ENCODE data around the gene C2CD5.

Gene C2CD5

DNA sequence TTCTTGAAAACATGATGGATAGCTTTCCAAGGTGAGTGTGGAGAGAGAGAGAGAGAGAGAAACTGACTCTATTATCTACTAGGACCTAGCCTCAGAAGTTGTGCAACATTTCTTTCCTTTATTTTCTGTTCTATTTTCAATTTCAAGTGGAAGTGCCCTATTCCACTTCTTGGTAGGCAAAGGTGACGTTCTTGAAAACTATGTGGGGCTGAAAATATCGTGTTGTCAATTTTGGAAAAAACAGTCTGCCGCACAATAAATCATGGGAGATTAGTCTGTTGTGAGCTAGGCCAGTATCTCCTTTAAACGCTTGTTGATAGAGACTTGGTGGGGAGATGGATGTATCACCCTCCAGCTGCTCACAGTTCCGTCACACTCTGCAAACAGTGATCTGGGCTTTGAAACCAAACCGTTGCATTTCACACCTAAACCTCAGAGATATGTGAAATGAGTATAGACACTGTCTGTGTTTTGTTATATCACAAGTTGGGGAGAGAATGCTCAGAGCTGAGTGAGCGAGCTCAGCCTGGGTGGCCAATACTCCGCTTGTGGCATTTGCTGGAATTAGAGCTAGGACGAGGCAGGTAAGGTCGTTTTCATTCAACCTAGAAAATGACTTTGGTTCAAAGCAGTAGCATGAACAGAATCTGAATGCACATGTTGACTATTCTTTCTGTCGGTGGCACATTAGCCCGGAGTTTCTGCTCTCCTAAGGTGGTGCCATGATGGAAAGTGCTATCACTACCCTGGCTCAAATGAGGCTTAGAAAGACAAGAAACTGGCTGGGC lies 134.8 kb downstream of the C2CD5 start:
- DNase-seq: no peak

DNA sequence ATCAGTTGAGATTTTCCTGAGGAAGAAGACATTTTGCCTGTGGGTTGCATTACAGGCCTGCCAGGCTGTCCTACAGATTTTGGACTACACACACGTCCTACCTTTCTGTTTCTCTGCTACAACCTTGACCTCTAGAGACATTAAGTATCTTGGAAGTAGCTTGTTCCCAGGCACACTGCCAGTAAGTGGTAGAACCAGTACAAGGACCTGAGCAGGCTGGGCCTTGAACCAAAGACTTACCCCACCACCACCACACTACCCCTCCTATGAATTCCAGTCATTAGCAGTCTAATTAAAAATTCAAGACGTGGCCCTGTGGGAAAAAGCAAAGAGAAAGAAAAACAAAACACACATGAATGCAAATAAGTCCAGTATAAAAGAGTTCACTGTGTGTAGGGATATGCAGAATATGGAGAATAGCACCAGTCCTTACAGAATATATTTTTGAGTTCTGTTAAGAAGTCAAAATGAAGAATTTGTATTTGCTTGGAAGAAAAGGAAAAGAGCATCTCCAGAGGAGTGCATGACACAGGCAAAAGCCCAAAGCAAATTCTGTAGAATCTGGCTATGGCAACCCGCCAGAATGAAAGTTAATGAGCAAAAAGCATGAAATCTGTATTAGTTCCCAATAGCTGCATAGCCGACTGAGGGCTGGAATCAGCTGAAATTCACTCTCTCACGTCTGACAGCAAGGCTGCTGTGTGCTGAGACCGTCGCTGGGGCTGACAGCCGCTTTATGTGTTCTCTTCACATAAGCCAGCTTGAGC lies 135.5 kb downstream of the C2CD5 start:
- DNase-seq: peak; percentile 48

DNA sequence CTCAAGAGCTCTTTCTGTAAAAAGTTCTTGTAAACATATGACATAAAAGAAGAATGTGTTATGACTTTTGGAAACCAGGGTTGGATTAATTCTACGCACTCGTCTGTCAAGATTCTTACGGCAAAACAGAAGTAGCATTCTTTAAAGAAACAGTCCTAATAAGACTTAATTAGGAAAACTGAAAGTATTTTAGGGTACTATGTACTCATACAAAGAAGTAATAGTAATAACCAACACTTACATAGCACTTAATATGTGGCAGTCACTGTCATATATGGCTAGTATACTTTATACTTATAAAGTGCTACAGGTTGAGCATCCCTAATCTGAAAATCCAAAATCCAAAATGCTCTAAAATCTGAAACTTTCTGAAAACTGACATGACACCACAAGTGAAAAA lies 136.9 kb downstream of the C2CD5 start:
- no peak for DNase-seq

- no peak for DNase-seq
These were observed 137.7 kb downstream of the C2CD5 start for GRCh38 chr12:22406627-22407026.

GRCh38 chr12:22399464-22400180 lies 144.7 kb downstream of the C2CD5 start:
- no peak for DNase-seq

All from right hindlimb (tissue), 1 donor.